Gastrocnemius medialis (tissue), 4 donors: Measurements from ENCODE around the gene NHERF2. TPM values are rescaled to one million over a fixed set of nuclear protein-coding genes. Genes with fewer than 3 reads are reported as not detected.

ENCODE experiments used
- ATAC-seq, 2 donors: fragments of 150-250 bp; one replicate each; pipeline ENCODE4 v1.9.1; 2016
- DNase-seq, 2 donors: peaks; one replicate each; pipeline ENCODE4 v3.0.0-alpha.2; 2019
- H3K27ac ChIP-seq, 4 donors: fragments of 200-600 bp; sonication (generic); 1 replicate in 1 of 4; 2 replicates in 3 of 4; pipeline ENCODE4 v1.5.1; 2016 to 2018; ENCODE audit warnings: mild to moderate bottlenecking in 2 of 4, moderate library complexity in 1 of 4
- H3K27me3 ChIP-seq, 3 donors: fragments of 200-600 bp; sonication (generic) in 2 of 3; 1 replicate in 1 of 3; 2 replicates in 2 of 3; pipeline versions ENCODE4 v1.5.1 to v1.6.0; 2016 to 2019; ENCODE audit warnings: mild to moderate bottlenecking in 1 of 3, moderate library complexity in 1 of 3
- H3K36me3 ChIP-seq, 2 donors: fragments of 200-600 bp; sonication (generic) in 1 of 2; one replicate each; pipeline ENCODE4 v1.5.1; 2017 to 2018
- H3K4me1 ChIP-seq, 2 donors: fragments of 200-600 bp; sonication (generic) in 1 of 2; one replicate each; pipeline ENCODE4 v1.5.1; 2016 to 2017; ENCODE audit warnings: mild to moderate bottlenecking in 2 of 2
- H3K4me3 ChIP-seq, 4 donors: fragments of 200-600 bp; sonication (generic) in 3 of 4; 1 replicate in 1 of 4; 2 replicates in 3 of 4; pipeline ENCODE4 v1.5.1; 2016 to 2019; ENCODE audit warnings: mild to moderate bottlenecking in 2 of 4
- H3K9me3 ChIP-seq, 3 donors: fragments of 200-600 bp; sonication (generic) in 2 of 3; 1 replicate in 1 of 3; 2 replicates in 2 of 3; pipeline ENCODE4 v1.5.1; 2016 to 2019
- POLR2A ChIP-seq, 2 donors: fragments of 450-650 bp; IDR thresholded peaks; one replicate each; pipeline ENCODE4 v1.6.1; 2017; ENCODE audit warnings: antibody characterized with exemption in 2 of 2, mild to moderate bottlenecking in 2 of 2, moderate library complexity in 2 of 2
- in situ Hi-C, 4 donors: fragments of 200-750 bp; cut with MboI; loops; one replicate each; pipeline versions ENCODE4 v1.15.0 to v1.8.0; 2017; ENCODE audit warnings: low sequenced_read_pairs in 4 of 4
- intact Hi-C: fragments of 100-400 bp; cut with DNase I; formaldehyde crosslinking; loops from one replicate; pipeline ENCODE4 v1.15.1; 2023; ENCODE audit warnings: low total_unique reads
- total RNA-seq, 4 donors: library from RNA; depleted of rRNA; stranded (reverse); fragments of >200 nt; gene quantifications; one replicate each; pipeline versions ENCODE4 v1.1.0 to v1.2.3, GENCODE V29; 2016
- TF ChIP-seq, protein P1 (sequence below), 5 experiments: fragments of 450-650 bp in 3 of 5; fragments of 200-600 bp in 2 of 5; sonication (generic) in 2 of 5; IDR thresholded peaks in 4 of 5; conservative IDR thresholded peaks in 1 of 5; 1 replicate in 4 of 5; 2 replicates in 1 of 5; pipeline ENCODE4 v1.5.1; 2016 to 2019; ENCODE audit warnings: antibody characterized with exemption in 5 of 5, mild to moderate bottlenecking in 3 of 5, moderate library complexity in 3 of 5

Gene NHERF2
- total RNA-seq, 4 donors from 2014 or later: 51.6 to 86.9 (median 74.4) TPM

DNA sequence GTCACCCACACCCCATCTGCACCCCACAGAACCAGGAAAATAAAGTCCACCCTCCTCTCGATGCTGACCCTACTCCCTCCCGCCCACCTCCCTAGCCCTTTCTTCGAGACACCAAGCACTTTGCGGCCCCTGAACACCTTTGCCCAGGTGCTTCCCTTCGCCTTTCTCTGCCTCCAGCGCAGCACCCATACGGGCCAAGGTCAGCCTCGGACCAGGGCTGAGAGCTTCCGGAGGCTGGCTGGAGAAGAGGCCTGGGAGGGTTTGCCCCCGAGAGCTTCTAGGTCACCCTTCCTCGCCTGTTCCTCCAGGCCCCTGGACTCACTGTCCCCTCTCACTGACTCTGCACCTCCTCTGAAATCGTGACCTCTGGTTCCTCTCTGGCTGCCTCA lies 2.7 kb upstream of the NHERF2 start:
- H3K9me3 ChIP-seq: no peaks in the 10 kb centered on the region
- peak overlapping the region; percentile 54 to 80 (median 64) for H3K27ac ChIP-seq
- no peak for ATAC-seq
- in situ Hi-C loops: loop anchor here in 1 of 4 donors (5.0 kb wide), 1 partner anchor 118 kb away; no protein-coding TSS in a partner anchor
- DNase-seq: no peak
- intact Hi-C loops: no loop called here
- H3K36me3 ChIP-seq: no peaks in the 10 kb centered on the region
- TF ChIP-seq POLR2A (IDR thresholded peaks at IDR 0.05): no peak
- TF ChIP-seq, protein P1, sequence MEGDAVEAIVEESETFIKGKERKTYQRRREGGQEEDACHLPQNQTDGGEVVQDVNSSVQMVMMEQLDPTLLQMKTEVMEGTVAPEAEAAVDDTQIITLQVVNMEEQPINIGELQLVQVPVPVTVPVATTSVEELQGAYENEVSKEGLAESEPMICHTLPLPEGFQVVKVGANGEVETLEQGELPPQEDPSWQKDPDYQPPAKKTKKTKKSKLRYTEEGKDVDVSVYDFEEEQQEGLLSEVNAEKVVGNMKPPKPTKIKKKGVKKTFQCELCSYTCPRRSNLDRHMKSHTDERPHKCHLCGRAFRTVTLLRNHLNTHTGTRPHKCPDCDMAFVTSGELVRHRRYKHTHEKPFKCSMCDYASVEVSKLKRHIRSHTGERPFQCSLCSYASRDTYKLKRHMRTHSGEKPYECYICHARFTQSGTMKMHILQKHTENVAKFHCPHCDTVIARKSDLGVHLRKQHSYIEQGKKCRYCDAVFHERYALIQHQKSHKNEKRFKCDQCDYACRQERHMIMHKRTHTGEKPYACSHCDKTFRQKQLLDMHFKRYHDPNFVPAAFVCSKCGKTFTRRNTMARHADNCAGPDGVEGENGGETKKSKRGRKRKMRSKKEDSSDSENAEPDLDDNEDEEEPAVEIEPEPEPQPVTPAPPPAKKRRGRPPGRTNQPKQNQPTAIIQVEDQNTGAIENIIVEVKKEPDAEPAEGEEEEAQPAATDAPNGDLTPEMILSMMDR (IDR thresholded peaks at IDR 0.05 in 4 of 5, conservative IDR thresholded peaks at IDR 0.05 in 1 of 5): no peak
- peaks cover 0 to 16% of the 10 kb centered on the region in 2 donors for H3K4me1 ChIP-seq
- peaks cover 27 to 28% (median 27%) of the 10 kb centered on the region in 3 donors for H3K27me3 ChIP-seq
- peak overlapping the region; percentile 2 to 63 (median 43) for H3K4me3 ChIP-seq

DNA sequence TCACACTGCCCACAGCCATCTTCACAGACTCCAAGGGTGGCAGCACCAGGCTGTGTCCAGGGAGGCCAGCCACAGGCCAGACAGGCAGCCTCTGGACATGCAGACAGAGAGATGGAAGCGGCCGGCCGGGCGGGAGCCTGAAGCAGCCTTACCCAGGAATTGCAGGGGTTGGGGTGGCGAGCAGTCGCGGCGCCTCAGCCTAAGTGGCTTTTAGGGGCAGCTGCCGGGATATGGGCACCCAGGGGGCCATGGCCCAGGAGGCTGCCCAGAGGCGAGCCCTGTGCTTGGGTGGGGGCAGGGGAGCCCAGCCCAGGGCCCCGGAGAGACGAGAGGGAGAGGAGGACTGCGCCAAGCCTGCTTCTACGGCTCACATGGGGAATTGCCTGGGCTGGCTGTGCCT lies 1.5 kb upstream of the NHERF2 start:
- DNase-seq (no peak), ATAC-seq (no peak)
- in situ Hi-C loops (no loop called here), intact Hi-C loops (no loop called here)
- H3K36me3 ChIP-seq: no peaks in the 10 kb centered on the region
- peaks cover 15 to 17% (median 16%) of the 10 kb centered on the region in 3 donors for H3K27me3 ChIP-seq
- TF ChIP-seq, protein P1 (IDR thresholded peaks at IDR 0.05 in 4 of 5, conservative IDR thresholded peaks at IDR 0.05 in 1 of 5): no peak
- no peak for TF ChIP-seq POLR2A (IDR thresholded peaks at IDR 0.05)
- H3K4me3 ChIP-seq: no peak overlapping the region
- H3K27ac ChIP-seq: peak overlapping the region in 1 of 4 donors; percentile 8
- H3K4me1 ChIP-seq: peaks cover 0 to 13% of the 10 kb centered on the region in 2 donors
- no peaks in the 10 kb centered on the region for H3K9me3 ChIP-seq

DNA sequence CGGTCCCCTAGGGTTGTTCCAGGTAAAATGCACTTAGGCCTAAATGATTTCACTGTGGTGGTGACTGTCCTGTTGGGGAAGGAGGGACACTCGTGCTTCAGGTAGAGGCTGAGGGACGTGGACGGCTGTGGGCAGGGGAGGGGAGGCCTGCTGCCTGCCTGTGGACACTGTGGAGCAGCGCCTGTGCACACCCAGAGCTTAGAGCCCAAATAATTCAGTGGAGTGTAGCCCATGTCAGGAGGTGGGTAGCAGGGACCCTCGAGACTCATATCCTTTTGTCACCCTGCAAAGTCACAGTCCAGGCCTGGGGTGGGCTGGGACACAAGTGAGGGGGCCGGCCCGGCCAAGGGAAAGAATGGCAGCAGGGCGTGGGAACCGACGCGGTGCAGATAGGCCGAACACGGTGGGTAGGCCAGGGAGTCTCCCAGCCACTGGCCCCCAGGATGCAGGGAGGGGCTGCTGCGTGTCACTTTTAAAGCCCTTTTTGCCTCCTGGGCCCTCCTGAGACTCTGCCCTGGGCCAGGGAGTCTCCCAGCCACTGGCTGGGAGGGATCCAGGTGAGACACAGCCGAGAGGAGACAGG lies 733 bp upstream of the NHERF2 start:
- Histone ChIP-seq H3K27me3 (peaks cover 9 to 10% (median 9%) of the 10 kb centered on the region in 3 donors), H3K4me3 (peak overlapping the region; percentile 34 to 62 (median 58)), H3K4me1 (peaks cover 0 to 10% of the 10 kb centered on the region in 2 donors), H3K36me3 (no peaks in the 10 kb centered on the region), H3K9me3 (no peaks in the 10 kb centered on the region), H3K27ac (peak overlapping the region; percentile 14 to 77 (median 76))
- ATAC-seq (no peak), DNase-seq (no peak)
- TF ChIP-seq, protein P1 (IDR thresholded peaks at IDR 0.05 in 4 of 5, conservative IDR thresholded peaks at IDR 0.05 in 1 of 5): no peak
- TF ChIP-seq POLR2A (IDR thresholded peaks at IDR 0.05): no peak
- in situ Hi-C loops (no loop called here), intact Hi-C loops (no loop called here)

DNA sequence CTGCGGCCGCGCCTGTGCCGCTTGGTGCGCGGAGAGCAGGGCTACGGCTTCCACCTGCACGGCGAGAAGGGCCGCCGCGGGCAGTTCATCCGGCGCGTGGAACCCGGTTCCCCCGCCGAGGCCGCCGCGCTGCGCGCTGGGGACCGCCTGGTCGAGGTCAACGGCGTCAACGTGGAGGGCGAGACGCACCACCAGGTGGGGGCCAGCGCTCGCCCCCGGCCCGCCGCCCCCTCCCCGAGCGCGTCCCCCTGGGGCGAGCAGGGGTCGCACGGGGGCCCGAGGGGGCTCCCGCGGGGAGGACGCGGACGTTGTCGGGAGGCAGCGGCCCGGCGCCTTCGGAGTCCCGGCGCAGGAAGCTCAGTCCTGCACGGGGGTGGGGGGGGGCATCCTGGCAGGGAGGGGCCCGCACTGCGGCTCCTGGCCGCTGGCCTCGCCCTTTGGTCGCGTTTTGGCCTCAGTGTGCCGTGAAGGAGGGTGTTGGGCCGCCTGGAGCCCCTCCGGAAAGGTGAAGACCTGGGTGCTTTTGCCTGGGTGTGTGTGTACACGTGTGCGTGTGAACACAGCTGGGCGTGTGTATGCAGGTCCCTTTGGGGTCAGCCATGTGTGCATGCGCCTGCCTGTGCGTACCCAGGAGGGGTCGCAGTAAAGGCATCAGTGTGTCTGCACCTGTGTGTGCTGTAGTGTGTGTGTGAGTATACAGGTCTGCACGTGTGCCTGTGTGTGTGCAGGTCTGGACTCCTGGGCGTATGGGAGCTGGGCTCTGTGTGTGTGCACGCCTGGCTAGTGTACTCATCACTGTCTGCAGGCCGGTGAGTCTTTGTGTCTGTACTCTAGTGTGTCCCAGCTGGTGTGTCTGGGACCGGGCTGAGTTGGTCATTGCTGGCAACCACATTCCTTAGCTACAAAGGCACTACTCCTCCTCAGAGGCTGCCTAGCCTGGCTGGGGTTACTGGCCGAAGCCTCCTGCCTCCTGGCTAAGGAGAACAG lies 615 bp downstream of the NHERF2 start:
- H3K36me3 ChIP-seq: no peaks in the 10 kb centered on the region
- TF ChIP-seq, protein P1 (IDR thresholded peaks at IDR 0.05 in 4 of 5, conservative IDR thresholded peaks at IDR 0.05 in 1 of 5): no peak
- no peak for TF ChIP-seq POLR2A (IDR thresholded peaks at IDR 0.05)
- ATAC-seq (no peak), DNase-seq (no peak)
- H3K4me1 ChIP-seq: peaks cover 0 to 14% of the 10 kb centered on the region in 2 donors
- in situ Hi-C loops (no loop called here), intact Hi-C loops (no loop called here)
- H3K27ac ChIP-seq: peak overlapping the region in 3 of 4 donors; percentile 68 to 76 (median 72)
- H3K9me3 ChIP-seq: no peaks in the 10 kb centered on the region
- peak overlapping the region; percentile 50 to 76 (median 65) for H3K4me3 ChIP-seq
- no peaks in the 10 kb centered on the region for H3K27me3 ChIP-seq
